ENCODE results near the gene ASXL2. TPM values are rescaled to one million over a fixed set of nuclear protein-coding genes. Genes with fewer than 3 reads are reported as not detected.

The ASXL2 gene
- total RNA-seq, 1 experiment from 2014 or later, result 34.5 TPM

DNA sequence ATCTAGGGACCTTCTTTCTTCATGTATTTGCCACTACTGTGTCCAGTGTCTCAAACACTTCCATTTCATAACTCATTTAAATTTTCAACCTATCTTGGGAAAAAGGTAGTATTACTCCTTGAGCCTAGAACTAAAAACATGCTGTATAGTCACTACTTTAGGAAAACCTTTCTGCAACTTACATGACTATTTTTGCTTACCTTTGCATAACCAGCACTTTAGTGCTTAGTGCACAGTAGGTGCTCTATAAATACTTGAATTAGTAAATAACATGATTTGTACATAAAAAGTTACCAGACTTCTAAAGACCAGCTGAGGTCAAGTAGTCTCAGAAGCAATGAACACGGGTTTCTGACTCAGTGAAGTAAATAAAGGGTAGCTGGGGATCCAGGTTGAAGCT is 142.5 kb downstream of the ASXL2 start:
- H3K9me3 ChIP-seq (ENCODE audit: insufficient read depth, low read depth), result no peaks in the 10 kb centered on the region
- H3K4me3 ChIP-seq, result no peak overlapping the region
- POLR2A ChIA-PET (ENCODE audit: unreplicated experiment), result interaction anchor here (0.8 kb wide), 1 partner anchor 121 kb away, joined by 22 read pairs; no protein-coding TSS in a partner anchor
- no peaks in the 10 kb centered on the region for H3K79me2 ChIP-seq (ENCODE audit: low read depth)
- CTCF ChIA-PET, result no interaction called here
- H3K36me3 ChIP-seq (ENCODE audit: low read depth), result no peaks in the 10 kb centered on the region
- no peaks in the 10 kb centered on the region for H4K20me1 ChIP-seq (ENCODE audit: insufficient read depth)
- no peak overlapping the region for H3K4me2 ChIP-seq
- no peaks in the 10 kb centered on the region for H3K27me3 ChIP-seq (ENCODE audit: insufficient read depth, low read depth)
- intact Hi-C loops (cut with micrococcal nuclease; ENCODE audit: unreplicated experiment), result no loop called here
- H3K4me1 ChIP-seq (replicated peaks; ENCODE audit: insufficient read depth), result no peaks in the 10 kb centered on the region
- peaks cover 5% of the 10 kb centered on the region; the same call in 1 of the 2 replicates for H3F3A ChIP-seq (ENCODE audit: insufficient read depth, low read depth)
- no peak overlapping the region for H2AFZ ChIP-seq
- no peak for DNase-seq
- TF ChIP-seq, protein P1, sequence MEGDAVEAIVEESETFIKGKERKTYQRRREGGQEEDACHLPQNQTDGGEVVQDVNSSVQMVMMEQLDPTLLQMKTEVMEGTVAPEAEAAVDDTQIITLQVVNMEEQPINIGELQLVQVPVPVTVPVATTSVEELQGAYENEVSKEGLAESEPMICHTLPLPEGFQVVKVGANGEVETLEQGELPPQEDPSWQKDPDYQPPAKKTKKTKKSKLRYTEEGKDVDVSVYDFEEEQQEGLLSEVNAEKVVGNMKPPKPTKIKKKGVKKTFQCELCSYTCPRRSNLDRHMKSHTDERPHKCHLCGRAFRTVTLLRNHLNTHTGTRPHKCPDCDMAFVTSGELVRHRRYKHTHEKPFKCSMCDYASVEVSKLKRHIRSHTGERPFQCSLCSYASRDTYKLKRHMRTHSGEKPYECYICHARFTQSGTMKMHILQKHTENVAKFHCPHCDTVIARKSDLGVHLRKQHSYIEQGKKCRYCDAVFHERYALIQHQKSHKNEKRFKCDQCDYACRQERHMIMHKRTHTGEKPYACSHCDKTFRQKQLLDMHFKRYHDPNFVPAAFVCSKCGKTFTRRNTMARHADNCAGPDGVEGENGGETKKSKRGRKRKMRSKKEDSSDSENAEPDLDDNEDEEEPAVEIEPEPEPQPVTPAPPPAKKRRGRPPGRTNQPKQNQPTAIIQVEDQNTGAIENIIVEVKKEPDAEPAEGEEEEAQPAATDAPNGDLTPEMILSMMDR (conservative IDR thresholded peaks at IDR 0.05), result no peak
- no peak for TF ChIP-seq EZH2 (IDR thresholded peaks at IDR 0.05; ENCODE audit: low read depth)
- H3K27ac ChIP-seq, result no peak overlapping the region
- 0 out of 2 replicates have a peak, but pooled peaks cover 4% of the 10 kb centered on the region for H3K9me2 ChIP-seq (ENCODE audit: insufficient read depth)
- no TSS peak for BruUV-seq (replicated peaks)

DNA sequence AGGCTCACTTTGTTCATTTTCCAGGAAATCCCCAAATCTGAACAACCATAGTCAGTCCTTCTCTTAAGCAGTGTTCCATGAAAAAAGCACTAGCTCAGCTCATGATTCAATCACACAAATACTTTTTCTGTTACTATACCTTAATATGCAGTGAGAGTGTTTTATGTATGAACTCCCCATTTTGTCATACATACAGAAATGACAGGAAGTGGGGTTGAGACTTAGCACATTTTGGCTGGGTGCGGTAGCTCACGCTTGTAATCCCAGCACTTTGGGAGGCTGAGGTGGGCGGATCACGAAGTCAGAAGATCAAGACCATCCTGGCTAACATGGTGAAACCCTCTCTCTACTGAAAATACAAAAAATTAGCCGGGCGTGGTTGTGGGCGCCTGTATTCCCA is 149.7 kb downstream of the ASXL2 start:
- Histone ChIP-seq H3K36me3 (ENCODE audit: low read depth) (no peaks in the 10 kb centered on the region), H3K79me2 (ENCODE audit: low read depth) (no peaks in the 10 kb centered on the region), H4K20me1 (ENCODE audit: insufficient read depth) (no peaks in the 10 kb centered on the region), H3K9me2 (ENCODE audit: insufficient read depth) (no peaks in the 10 kb centered on the region), H3K27ac (no peak overlapping the region), H3F3A (ENCODE audit: insufficient read depth, low read depth) (peaks cover 11% of the 10 kb centered on the region; the same call in 1 of the 2 replicates), H3K27me3 (ENCODE audit: insufficient read depth, low read depth) (no peaks in the 10 kb centered on the region), H2AFZ (no peak overlapping the region), H3K9me3 (ENCODE audit: insufficient read depth, low read depth) (no peaks in the 10 kb centered on the region), H3K4me3 (no peak overlapping the region), H3K4me2 (no peak overlapping the region), H3K4me1 (replicated peaks; ENCODE audit: insufficient read depth) (no peaks in the 10 kb centered on the region)
- intact Hi-C loops (cut with micrococcal nuclease; ENCODE audit: unreplicated experiment), result no loop called here
- POLR2A ChIA-PET (ENCODE audit: unreplicated experiment), result no interaction called here
- BruUV-seq (replicated peaks), result no TSS peak
- CTCF ChIA-PET, result interaction anchor here (1.1 kb wide), 1 partner anchor 10 kb away, joined by 3 read pairs; no protein-coding TSS in a partner anchor
- DNase-seq, result no peak
- TF ChIP-seq, protein P1 (conservative IDR thresholded peaks at IDR 0.05), result no peak
- no peak for TF ChIP-seq EZH2 (IDR thresholded peaks at IDR 0.05; ENCODE audit: low read depth)

DNA sequence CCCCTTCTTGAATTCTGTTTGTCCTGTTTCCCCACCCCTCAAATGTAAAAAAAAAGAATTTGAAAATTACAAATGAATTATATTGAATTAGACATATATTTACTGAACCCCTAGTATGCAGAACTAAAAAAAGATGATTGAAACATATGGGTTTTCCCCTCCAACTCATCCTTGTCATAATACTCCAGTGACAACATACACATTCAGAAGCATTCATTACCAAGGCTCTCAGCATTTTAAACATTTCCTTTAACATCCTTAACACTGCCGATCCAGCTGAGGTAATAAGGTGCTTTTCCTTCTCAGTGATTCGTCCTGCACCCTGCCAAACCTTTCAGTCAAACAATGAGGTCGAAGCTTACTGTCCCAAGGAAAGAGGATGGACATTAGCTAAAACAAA is 151.8 kb downstream of the ASXL2 start:
- Histone ChIP-seq H3K4me3 (no peak overlapping the region), H2AFZ (no peak overlapping the region), H3K9me3 (ENCODE audit: insufficient read depth, low read depth) (no peaks in the 10 kb centered on the region), H3K27ac (no peak overlapping the region), H4K20me1 (ENCODE audit: insufficient read depth) (no peaks in the 10 kb centered on the region), H3K36me3 (ENCODE audit: low read depth) (no peaks in the 10 kb centered on the region), H3K9me2 (ENCODE audit: insufficient read depth) (no peaks in the 10 kb centered on the region), H3K4me1 (replicated peaks; ENCODE audit: insufficient read depth) (no peaks in the 10 kb centered on the region), H3K27me3 (ENCODE audit: insufficient read depth, low read depth) (no peaks in the 10 kb centered on the region), H3F3A (ENCODE audit: insufficient read depth, low read depth) (peaks cover 6% of the 10 kb centered on the region; the same call in 1 of the 2 replicates), H3K79me2 (ENCODE audit: low read depth) (no peaks in the 10 kb centered on the region), H3K4me2 (no peak overlapping the region)
- ChIA-PET POLR2A (ENCODE audit: unreplicated experiment) (no interaction called here), CTCF (no interaction called here)
- no TSS peak for BruUV-seq (replicated peaks)
- intact Hi-C loops (cut with micrococcal nuclease; ENCODE audit: unreplicated experiment), result no loop called here
- no peak for TF ChIP-seq EZH2 (IDR thresholded peaks at IDR 0.05; ENCODE audit: low read depth)
- TF ChIP-seq, protein P1 (conservative IDR thresholded peaks at IDR 0.05), result no peak
- no peak for DNase-seq

Measured in PC-9 (cell line).